Measurements from ENCODE around the gene CASP7.
"Not testable (repeated sequence)": the region's sequence is repeated elsewhere in the genome, so short reads cannot be mapped to it uniquely, and the experiment has no call there.

The CASP7 gene

GRCh38 chr10:113754125-113754524 is 74.4 kb downstream of the CASP7 start:
- no peak for DNase-seq (ENCODE audit: low spot score)

GRCh38 chr10:113754768-113755167 is 75.1 kb downstream of the CASP7 start:
- no peak for DNase-seq (ENCODE audit: low spot score)

DNA sequence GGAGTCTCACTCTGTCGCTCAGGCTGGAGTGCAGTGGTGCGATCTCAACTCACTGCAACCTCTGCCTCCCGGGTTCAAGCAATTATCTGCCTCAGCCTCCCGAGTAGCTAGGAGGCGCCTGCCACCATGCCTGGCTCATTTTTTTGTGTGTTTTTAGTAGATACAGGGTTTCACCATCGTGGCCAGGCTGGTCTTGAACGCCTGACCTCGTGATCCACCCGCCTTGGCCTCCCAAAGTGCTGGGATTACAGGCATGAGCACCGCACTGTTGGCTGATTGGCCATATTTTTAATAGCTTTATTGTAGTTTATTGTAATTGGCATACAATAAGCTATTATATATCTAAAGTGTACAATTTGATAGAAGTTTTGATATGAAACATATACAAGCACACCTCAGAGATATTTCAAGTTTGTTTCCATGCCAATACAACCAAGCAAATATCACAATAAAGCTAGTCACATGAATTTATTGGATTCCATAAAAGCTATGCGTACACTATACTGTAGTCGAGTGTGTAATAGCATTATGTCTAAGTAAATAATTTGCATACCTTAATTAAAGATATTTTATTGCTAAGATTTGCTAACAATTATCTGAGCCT is 77.3 kb downstream of the CASP7 start:
- no peak for DNase-seq (ENCODE audit: low spot score)

DNA sequence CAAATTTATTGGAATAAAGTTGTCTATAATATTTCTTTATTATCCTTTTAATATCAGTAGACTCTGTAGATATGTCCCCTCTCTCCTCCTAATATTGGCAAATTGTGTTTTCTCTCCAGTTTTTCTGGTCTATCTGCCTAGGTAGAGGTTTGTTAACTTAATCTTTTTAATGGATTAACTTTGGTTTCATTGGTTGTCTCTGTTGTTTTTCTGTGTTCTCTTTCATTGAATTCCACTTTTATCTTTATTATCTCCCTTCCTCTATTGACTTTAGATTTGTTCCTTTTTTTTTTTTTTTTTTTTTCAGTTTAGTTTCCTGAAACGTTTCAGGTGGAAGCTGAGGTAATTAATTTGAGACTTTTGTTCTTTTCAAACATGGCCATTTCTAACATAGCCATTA is 82.4 kb downstream of the CASP7 start:
- DNase-seq (ENCODE audit: low spot score): no peak

DNA sequence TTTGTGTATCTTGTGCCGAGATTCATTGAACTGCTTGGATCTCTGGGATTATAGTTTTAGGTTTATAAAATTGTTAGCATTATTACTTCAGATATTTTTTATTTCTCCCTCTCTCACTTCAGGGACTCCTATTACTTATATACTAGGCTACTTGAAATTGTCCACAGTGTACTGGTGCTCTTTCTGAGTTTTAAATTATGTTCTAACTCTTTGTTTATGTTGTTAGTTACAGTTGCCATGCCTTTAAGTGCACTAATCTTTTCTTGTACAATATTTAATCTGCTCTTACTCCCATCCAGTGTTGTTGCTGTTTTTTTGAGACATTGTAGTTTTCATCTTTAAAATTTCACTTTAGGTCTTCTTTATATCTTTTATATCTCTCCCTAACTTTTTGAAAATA is 84.9 kb downstream of the CASP7 start:
- no peak for DNase-seq (ENCODE audit: low spot score)

DNA sequence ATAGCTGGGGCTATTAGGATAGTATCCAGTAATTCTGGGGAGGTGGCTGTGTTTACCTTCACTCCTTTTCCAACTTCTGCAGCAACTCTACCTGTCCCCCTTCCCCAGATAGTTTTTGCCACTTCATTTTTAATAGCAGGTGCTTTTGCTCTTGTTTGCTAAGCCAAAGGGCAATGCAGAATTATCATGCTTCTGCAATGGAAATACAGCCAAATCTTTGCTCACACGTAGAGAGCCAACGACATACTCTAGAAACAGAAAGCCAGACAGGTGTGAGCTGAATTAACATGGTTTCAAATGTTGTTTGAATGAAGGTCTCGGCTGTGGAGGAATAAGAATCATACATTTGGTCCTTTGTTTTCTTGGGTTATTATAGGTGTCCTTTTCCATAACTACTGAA is 86.2 kb downstream of the CASP7 start:
- DNase-seq (ENCODE audit: low spot score): no peak

- no peak for DNase-seq (ENCODE audit: low spot score)
Observed at GRCh38 chr10:113767222-113767621, 87.5 kb downstream of the CASP7 start.

DNA sequence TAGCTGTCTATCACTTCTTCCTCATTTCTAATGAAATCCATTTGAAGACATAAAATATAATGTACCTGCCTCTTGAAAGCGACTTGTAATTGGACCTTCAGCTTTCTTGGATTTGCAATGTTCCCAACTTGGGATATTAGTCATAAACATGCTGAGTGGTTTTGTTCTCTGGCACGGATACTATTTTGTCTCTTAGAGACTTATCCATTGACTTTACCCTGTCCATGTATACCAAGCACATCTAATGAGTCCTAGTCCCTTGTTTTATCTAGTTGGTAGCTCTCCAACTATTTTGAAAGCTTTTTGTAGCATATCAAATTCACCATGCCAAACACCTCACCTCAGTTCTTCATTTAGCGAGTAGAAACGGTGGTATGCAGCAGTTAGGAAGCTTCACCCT is 90.6 kb downstream of the CASP7 start:
- no peak for DNase-seq (ENCODE audit: low spot score)

DNA sequence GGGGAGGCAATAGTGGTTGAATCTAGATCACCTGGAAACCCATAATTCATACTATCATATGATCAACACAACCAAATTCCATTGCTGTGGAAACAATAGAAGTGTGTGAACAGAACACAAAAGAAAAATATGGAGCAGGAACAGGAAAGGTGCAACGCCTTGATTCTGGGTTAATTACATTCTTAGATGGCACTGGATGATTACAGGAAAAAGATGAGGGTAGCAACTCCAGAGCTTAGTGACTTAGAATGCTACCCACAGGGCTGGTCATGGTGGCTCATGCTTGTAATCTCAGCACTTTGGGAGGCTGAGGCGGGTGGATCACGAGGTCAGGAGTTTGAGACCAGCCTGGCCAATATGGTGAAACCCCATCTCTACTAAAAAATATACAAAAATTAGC is 91.4 kb downstream of the CASP7 start:
- DNase-seq (ENCODE audit: low spot score): not testable (repeated sequence)

- DNase-seq (ENCODE audit: low spot score): no peak
Observed at GRCh38 chr10:113775686-113776294, 96.1 kb downstream of the CASP7 start.

- no peak for DNase-seq (ENCODE audit: low spot score)
Observed at GRCh38 chr10:113776553-113776952, 96.8 kb downstream of the CASP7 start.
